ENCODE measurements around the gene TJP3. TPM values are rescaled to one million over a fixed set of nuclear protein-coding genes. Genes with fewer than 3 reads are reported as not detected.
A peak's percentile ranks its signal among the peaks of the same experiment; 100 is the strongest.

Gene TJP3
- total RNA-seq, 1 donor from 2014 or later = not detected

DNA sequence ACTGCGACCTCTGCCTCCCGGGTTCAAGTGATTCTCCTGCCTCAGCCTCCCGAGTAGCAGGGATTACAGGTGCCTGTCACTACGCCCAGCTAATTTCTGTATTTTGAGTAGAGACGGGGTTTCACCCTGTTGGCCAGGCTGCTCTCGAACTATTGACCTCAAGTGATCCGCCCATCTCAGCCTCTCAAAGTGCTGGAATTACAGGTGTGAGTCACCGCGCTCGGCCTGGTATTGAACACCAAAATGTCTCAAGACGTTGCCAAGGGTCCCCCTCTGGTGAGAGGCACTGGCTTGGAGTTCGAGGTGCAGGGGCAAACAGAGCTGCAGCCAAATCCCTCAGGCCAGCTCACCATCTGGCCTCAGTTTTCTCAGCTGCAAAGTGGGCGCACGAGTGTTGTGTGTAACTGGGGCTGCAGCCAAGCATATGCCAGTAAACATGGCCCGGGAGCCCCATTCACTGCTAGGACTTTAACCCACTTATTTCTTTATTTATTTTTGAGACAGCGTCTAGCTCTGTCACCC is 8.0 kb downstream of the TJP3 start:
- no peak for DNase-seq (ENCODE audit: low read depth in 2 of 2)

GRCh38 chr19:3719868-3720267 is 11.7 kb downstream of the TJP3 start:
- DNase-seq (ENCODE audit: low read depth in 2 of 2) = no peak

DNA sequence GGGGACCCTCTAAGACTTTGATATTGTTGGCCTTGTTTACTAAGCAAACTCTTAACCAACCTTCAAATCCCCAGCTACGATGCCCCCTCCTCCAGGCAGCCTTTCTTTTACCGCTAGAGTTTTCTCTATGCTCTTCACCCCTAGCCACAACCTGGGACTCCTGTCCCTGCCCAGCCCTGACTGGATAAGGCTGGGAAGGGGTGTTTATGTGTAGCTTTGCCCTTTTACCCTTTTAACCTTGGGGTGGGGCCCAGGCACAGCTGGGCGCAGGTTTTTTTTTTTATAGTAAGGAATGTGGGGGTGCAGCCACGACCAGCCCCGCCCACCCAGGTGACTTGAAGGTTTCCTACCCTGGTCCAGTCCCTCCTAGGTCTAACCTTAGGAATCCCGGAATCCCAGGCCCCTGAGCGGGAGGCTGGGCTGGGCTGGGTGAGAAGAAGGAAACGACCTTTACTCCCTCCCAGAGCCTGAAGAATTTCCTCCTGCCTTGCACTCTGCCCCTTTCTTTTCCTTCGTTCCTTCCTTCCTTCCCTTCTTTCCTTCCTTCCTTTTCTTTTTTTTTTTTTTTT is 12.2 kb downstream of the TJP3 start:
- no peak for DNase-seq (ENCODE audit: low read depth in 2 of 2)

- DNase-seq (ENCODE audit: low read depth in 2 of 2) = peak; percentile 84 to 89
Observed at GRCh38 chr19:3721131-3721886, 13.1 kb downstream of the TJP3 start.

DNA sequence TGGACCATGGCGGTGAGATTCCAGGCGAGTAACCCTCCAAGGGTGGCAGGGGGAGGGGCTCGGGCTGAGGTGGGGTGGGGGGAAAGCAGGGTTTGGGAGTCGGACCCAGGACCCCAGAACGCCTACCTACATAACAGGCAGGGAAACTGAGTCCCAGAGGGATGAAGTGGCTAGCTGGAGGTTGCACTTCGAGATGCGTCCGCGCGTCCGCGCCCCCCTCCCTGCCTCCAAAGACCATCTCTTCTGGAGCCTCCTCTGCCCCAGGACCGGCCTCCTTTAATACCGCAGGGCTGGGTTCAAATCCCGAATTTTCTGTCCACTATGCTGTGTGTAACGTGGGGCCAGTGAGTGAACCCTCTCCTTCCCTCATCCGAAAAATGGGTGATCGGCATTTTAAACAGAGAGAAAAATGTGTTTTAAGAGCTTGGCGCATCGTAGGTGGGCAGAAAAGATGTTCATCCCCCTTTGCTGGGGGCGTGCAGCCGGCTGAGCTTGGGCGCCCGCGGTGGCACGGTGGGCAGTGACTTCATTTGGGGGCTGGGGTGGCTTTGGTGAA is 13.8 kb downstream of the TJP3 start:
- DNase-seq (ENCODE audit: low read depth in 2 of 2) = no peak

DNA sequence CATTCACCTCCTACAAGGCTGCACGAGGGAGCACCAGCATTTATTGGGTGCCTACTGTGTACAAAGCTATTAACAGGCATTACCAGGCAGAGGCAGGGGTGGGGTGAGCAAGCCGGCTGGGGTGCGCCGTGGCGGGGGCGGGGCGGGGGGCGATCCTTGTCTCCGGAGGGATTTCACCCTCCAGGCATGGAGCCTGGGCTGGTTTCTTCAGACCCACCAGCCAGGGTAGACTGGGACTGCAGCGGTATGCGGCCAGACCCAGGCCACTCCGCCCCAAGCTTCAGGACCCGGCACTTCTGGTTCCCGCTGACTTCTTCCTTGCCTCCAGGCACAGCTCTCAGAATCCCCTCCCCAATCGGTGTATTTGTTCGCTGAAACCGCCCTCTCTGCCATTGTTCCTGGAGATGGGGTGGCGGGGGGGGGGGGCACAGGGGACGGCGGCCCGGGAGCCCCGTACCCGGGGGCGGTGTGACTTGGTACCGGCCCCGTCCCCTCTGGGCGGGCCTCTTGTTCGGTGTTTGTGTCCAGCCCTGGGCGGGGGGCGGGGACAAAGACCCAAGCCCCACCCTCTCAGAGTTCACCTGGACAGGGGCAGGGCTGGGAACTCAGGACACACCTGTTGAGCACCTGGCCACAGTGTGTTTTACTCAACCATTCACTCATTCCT is 14.4 kb downstream of the TJP3 start:
- no peak for DNase-seq (ENCODE audit: low read depth in 2 of 2)

DNA sequence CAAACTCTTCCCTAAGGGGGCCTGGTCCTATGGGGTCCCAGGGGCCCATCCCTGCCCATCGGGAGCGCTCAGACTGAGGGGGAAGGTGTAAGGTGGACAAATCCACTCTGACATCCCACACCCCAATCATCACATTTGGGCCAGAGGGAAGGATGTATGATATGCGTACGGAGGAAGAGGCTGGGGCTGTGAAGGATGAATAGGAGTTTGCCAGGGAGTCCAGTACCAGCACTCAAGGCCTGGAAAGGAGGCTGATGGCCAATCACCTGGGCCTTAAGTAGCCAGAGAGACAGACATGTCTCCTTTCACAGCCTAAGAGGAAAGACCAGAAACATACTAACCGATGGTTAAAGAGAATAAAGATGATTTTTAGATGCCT is 14.9 kb downstream of the TJP3 start:
- DNase-seq (ENCODE audit: low read depth in 2 of 2) = no peak

DNA sequence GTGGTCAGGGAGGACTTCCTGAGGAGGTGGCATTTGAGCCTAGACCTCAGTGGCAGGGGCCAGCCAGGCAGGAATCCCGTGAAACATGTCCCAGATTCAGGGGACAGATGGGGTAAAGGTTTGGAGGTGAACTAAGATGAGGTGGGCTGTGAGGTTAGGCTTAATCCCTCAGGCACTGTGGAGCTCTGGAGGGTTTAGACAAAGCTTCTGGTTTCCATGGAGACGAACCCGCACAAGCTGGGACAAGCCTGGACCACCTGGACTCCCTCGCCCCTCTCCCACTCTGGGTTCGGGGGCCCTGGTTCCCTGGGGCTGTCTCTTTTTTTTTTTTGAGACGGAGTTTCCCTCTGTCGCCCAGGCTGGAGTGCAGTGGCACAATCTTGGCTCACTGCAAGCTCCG is 15.7 kb downstream of the TJP3 start:
- no peak for DNase-seq (ENCODE audit: low read depth in 2 of 2)

DNA sequence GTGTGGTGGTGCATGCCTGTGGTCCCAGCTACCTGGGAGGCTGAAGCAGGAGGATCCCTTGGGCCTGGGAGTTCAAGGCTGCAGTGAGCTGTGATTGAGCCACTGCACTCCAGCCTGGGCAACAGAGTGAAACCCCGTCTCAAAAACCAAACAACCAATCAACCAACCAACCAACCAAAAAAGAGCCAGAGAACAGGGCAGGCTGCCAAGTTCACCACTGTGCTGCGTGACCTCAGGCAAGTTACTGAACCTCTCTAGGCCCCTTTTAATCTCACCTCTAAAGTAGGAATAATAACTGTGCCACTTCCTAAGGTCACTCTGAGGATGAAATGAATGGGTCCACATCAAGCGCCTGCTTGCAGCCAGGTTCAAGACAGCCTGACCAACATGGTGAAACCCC is 16.9 kb downstream of the TJP3 start:
- no peak for DNase-seq (ENCODE audit: low read depth in 2 of 2)

DNA sequence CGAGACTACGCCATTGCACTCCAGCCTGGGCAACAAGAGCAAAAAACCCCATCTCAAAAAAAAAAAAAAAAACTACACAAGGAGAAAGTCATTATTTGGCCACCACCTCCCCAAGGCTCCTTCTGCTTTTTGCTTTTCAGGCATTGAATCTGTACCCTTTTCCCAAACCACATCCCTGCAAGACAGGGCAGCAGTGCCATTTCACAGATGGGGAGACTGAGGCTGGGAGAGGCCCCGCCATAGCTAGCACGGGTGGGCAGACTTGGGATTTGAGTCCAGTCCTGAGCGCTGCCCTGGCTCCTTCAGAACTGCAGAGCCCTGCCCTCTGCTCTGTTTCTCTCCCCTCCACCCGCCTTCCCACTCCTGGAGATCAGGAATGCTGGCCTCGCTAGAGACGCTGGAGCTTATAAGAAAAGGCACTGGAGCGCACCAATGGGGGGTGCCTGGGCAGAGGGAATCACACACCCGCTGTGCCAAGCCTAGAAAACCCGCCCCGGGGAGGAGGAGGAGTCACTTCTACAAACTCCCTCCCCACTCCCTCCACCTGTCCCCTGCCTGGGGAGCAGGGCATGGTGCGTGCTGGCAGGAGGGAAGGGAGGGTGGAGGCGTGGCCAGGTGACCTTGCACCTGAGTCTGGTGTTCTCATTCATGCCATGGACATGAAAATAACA is 17.6 kb downstream of the TJP3 start:
- DNase-seq (ENCODE audit: low read depth in 2 of 2) = no peak

- no peak for DNase-seq (ENCODE audit: low read depth in 2 of 2)
Observed at GRCh38 chr19:3730457-3730958, 22.3 kb downstream of the TJP3 start.

DNA sequence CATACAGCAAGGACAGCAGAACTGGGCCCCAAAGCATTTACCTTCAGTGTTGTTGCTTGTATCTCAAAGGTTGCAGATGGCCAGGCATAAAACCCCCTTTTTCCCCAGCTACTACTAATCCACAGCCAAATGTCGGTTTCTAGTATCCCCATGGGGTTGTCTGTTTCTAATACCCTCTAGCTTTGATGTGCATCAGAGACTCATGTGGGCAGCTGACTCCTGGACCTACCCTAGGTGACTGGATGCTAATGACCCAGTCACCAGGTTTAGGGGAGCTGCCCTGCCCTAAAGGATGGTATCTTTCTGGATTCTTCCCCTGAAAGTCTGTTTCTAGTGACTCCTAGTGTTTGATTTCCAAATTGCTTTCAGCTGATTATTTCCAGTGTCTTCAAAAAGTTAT is 23.9 kb downstream of the TJP3 start:
- no peak for DNase-seq (ENCODE audit: low read depth in 2 of 2)

DNA sequence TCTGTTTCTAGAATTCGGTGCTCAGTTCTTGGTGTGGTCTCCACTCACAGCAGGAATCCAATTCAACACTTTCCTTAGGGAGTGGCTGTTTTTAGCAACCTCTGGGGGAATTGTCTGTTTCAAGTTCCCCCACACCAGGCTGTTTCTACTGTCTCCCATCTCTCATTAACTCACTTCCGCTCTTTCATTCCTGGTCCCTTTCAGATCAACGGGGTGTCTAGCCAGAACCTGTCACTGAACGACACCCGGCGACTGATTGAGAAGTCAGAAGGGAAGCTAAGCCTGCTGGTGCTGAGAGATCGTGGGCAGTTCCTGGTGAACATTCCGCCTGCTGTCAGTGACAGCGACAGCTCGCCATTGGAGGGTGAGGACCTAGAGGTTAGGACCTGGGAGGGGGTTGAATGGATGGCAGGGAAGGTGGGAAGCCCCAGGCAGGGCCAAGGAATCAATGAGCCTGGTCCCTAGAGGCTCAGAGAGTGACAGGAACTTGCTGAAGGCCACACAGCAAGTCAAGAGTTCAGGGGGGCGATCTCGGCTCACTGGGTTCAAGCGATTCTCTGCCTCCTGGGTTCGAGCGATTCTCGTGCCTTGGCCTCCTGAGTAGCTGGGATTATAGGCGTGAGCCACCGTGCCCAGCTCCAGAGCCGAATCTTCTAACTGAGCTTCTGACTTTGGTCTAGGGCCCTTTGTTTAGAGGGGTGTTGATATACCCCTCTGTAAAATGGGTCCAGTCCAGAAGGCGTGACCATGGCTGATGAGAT is 25.5 kb downstream of the TJP3 start:
- DNase-seq (ENCODE audit: low read depth in 2 of 2) = no peak

DNA sequence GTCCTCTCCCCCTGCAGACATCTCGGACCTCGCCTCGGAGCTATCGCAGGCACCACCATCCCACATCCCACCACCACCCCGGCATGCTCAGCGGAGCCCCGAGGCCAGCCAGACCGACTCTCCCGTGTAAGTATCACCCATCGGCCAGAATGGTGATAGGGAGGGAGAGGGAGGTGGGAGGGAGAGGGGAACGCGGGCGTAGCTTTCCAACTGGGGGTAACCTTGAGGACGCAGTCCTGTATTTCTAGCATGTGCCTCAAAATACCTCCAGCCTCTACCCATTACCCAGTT is 26.1 kb downstream of the TJP3 start:
- DNase-seq (ENCODE audit: low read depth in 2 of 2) = no peak

DNA sequence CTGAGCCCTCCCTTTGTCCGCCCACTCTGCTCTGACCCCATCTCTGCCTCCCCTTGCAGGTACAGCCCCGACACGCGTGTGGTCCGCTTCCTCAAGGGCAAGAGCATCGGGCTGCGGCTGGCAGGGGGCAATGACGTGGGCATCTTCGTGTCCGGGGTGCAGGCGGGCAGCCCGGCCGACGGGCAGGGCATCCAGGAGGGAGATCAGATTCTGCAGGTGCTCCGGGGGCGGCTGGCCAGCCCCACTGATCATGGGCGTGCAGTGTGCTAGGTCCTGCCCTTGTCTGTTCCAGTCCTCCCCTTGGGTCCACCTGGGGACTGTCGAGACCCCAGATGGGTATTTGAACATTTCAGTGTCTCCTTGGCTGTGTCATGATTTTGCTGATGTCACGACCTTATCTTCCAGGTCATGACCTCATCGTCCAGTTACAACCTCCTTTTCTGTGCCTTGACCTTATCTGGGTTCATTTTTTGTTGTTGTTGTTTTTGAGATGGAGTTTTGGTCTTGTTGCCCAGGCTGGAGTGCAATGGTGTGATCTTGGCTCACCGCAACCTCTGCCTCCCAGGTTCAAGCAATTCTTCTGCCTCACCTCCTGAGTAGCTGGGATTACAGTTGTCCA is 28.0 kb downstream of the TJP3 start:
- no peak for DNase-seq (ENCODE audit: low read depth in 2 of 2)

DNA sequence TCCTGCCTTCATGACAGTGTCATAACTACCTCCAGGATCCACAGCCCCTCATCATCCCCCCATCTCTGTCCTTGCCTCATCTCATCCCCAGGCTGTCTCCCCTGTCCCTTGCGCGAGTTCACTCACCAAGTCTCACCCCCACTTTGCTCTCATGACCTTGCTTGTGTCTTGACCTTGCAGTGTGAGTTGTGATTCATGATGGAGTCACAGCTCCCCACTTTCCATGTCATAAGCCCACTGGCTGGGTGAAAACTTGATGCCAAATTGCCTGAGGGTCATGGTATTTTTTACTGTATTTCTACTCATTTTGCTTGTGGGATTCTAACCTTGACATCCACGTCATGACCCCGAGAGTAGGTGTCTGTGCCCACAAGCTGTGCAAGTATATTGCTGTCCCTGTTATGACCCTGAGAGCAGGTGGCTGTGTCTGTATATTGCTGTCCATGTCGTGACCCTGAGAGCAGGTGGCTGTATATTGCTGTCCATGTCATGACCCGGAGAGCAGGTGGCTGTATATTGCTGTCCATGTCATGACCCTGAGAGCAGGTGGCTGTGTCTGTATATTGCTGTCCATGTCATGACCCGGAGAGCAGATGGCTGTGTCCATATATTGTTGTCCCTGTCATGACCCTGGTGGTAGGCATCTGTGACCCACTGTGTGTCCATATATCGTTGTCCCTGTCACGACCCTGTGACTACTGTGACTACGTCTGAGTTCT is 29.5 kb downstream of the TJP3 start:
- no peak for DNase-seq (ENCODE audit: low read depth in 2 of 2)

GRCh38 chr19:3738477-3739220 is 30.5 kb downstream of the TJP3 start:
- DNase-seq (ENCODE audit: low read depth in 2 of 2) = peak in 1 of 2 donors; percentile 22

DNA sequence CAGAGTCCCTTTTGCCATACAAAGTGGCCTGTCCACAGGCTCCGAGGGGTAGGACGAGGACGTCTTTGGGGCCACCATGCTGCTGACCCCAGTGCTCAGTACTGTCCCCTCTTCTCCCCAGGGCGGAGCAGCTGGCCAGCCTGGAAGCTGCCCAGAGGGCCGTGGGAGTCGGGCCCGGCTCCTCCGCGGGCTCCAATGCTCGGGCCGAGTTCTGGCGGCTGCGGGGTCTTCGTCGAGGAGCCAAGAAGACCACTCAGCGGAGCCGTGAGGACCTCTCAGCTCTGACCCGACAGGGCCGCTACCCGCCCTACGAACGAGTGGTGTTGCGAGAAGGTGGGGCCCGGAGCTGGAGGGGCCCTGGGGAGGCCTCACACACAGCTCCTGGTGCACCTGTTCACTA is 32.2 kb downstream of the TJP3 start:
- no peak for DNase-seq (ENCODE audit: low read depth in 2 of 2)

GRCh38 chr19:3743486-3743885 is 35.3 kb downstream of the TJP3 start:
- peak in 1 of 2 donors; percentile 24 for DNase-seq (ENCODE audit: low read depth in 2 of 2)

Measured in lung microvascular endothelial cell (primary cell).